Urinary bladder (tissue), 4 donors: ENCODE results near the gene NDFIP1. TPM values are rescaled to one million over a fixed set of nuclear protein-coding genes. Genes with fewer than 3 reads are reported as not detected.

Source experiments
- DNase-seq: peaks from one replicate; pipeline ENCODE4 v3.0.0-alpha.2; 2015; ENCODE audit errors: extremely low spot score
- H3K27ac ChIP-seq: one replicate; pipeline ENCODE4 v1.5.1; 2013; ENCODE audit warnings: low read depth, mild to moderate bottlenecking, moderate library complexity
- H3K36me3 ChIP-seq: one replicate; pipeline ENCODE4 v1.6.1; 2013; ENCODE audit warnings: mild to moderate bottlenecking, moderate library complexity; ENCODE audit not compliant: insufficient read depth
- H3K4me1 ChIP-seq: one replicate; pipeline ENCODE4 v1.6.1; 2013; ENCODE audit warnings: mild to moderate bottlenecking, moderate library complexity; ENCODE audit not compliant: insufficient read depth
- H3K4me3 ChIP-seq: one replicate; pipeline ENCODE4 v1.5.1; 2013; ENCODE audit warnings: low read depth, low read length
- WGBS: extraction: QIAGEN DNeasy Blood & Tissue Kit; methylation state at CpG from one replicate; pipeline ENCODE4 v1.1.7; 2013; 5-methylcytosine and 5-hydroxymethylcytosine counted together
- polyA plus RNA-seq: library from polyadenylated mRNA; stranded (reverse); fragments of 200-250 nt; gene quantifications from one replicate; pipeline ENCODE4 v1.2.3, GENCODE V29; 2013
- total RNA-seq: library from RNA; depleted of rRNA; stranded (reverse); fragments of >200 nt; gene quantifications from one replicate; pipeline ENCODE4 v1.2.3, GENCODE V29; 2014
- donor health status: healthy with polysubstance abuse.
- donor health status: healthy.

Gene NDFIP1
- total and polyA plus RNA-seq, 2 donors, result 86.2 to 88.2 TPM

- Histone ChIP-seq H3K4me3 (no peak overlapping the region), H3K4me1 (no peaks in the 10 kb centered on the region), H3K36me3 (no peaks in the 10 kb centered on the region), H3K27ac (no peak overlapping the region)
- DNase-seq, result no peak
- WGBS, result 75% methylated on average over 3 of the region's 3 CpGs
Measured at GRCh38 chr5:142168365-142168764, 59.8 kb downstream of the NDFIP1 start.

- Histone ChIP-seq H3K4me1 (no peaks in the 10 kb centered on the region), H3K27ac (no peak overlapping the region), H3K4me3 (no peak overlapping the region), H3K36me3 (no peaks in the 10 kb centered on the region)
- WGBS, result 86% methylated on average over 6 of the region's 6 CpGs
- no peak for DNase-seq
Measured at GRCh38 chr5:142170254-142170953, 61.8 kb downstream of the NDFIP1 start.

GRCh38 chr5:142171270-142171669, 62.7 kb downstream of the NDFIP1 start:
- H3K4me3 ChIP-seq, result no peak overlapping the region
- 88% methylated on average over 4 of the region's 4 CpGs for WGBS
- no peak for DNase-seq
- H3K4me1 ChIP-seq, result no peaks in the 10 kb centered on the region
- no peak overlapping the region for H3K27ac ChIP-seq
- no peaks in the 10 kb centered on the region for H3K36me3 ChIP-seq

GRCh38 chr5:142175039-142175438, 66.5 kb downstream of the NDFIP1 start:
- H3K4me3 ChIP-seq, result no peak overlapping the region
- H3K27ac ChIP-seq, result no peak overlapping the region
- no peaks in the 10 kb centered on the region for H3K4me1 ChIP-seq
- H3K36me3 ChIP-seq, result no peaks in the 10 kb centered on the region
- 72% methylated on average over 3 of the region's 3 CpGs for WGBS
- no peak for DNase-seq

- Histone ChIP-seq H3K4me3 (no peak overlapping the region), H3K27ac (no peak overlapping the region), H3K4me1 (no peaks in the 10 kb centered on the region), H3K36me3 (no peaks in the 10 kb centered on the region)
- no peak for DNase-seq
- WGBS, result 76% methylated on average over 8 of the region's 8 CpGs
Measured at GRCh38 chr5:142175461-142176142, 67.0 kb downstream of the NDFIP1 start.

- H3K4me3 ChIP-seq, result no peak overlapping the region
- 32% methylated on average over 2 of the region's 2 CpGs for WGBS
- no peak overlapping the region for H3K27ac ChIP-seq
- no peaks in the 10 kb centered on the region for H3K36me3 ChIP-seq
- H3K4me1 ChIP-seq, result no peaks in the 10 kb centered on the region
- DNase-seq, result no peak
Measured at GRCh38 chr5:142176255-142176654, 67.7 kb downstream of the NDFIP1 start.

GRCh38 chr5:142178651-142179050, 70.1 kb downstream of the NDFIP1 start:
- H3K4me1 ChIP-seq, result no peaks in the 10 kb centered on the region
- no peaks in the 10 kb centered on the region for H3K36me3 ChIP-seq
- WGBS, result 97% methylated on average over 7 of the region's 7 CpGs
- no peak overlapping the region for H3K27ac ChIP-seq
- DNase-seq, result no peak
- H3K4me3 ChIP-seq, result no peak overlapping the region

- DNase-seq, result no peak
- 93% methylated on average over 6 of the region's 6 CpGs for WGBS
- Histone ChIP-seq H3K4me1 (no peaks in the 10 kb centered on the region), H3K36me3 (no peaks in the 10 kb centered on the region), H3K27ac (no peak overlapping the region), H3K4me3 (no peak overlapping the region)
Measured at GRCh38 chr5:142179776-142180387, 71.3 kb downstream of the NDFIP1 start.

GRCh38 chr5:142181096-142181495, 72.5 kb downstream of the NDFIP1 start:
- no peak overlapping the region for H3K4me3 ChIP-seq
- no peak for DNase-seq
- 89% methylated on average over 6 of the region's 6 CpGs for WGBS
- no peak overlapping the region for H3K27ac ChIP-seq
- H3K36me3 ChIP-seq, result no peaks in the 10 kb centered on the region
- no peaks in the 10 kb centered on the region for H3K4me1 ChIP-seq

GRCh38 chr5:142181547-142182163, 73.1 kb downstream of the NDFIP1 start:
- H3K4me1 ChIP-seq, result no peaks in the 10 kb centered on the region
- H3K4me3 ChIP-seq, result no peak overlapping the region
- H3K27ac ChIP-seq, result no peak overlapping the region
- no peaks in the 10 kb centered on the region for H3K36me3 ChIP-seq
- WGBS, result 84% methylated on average over 7 of the region's 7 CpGs
- no peak for DNase-seq

GRCh38 chr5:142182840-142183239, 74.3 kb downstream of the NDFIP1 start:
- DNase-seq, result no peak
- 84% methylated on average over 5 of the region's 5 CpGs for WGBS
- H3K27ac ChIP-seq, result no peak overlapping the region
- H3K4me1 ChIP-seq, result no peaks in the 10 kb centered on the region
- no peak overlapping the region for H3K4me3 ChIP-seq
- H3K36me3 ChIP-seq, result no peaks in the 10 kb centered on the region

- H3K36me3 ChIP-seq, result no peaks in the 10 kb centered on the region
Measured at GRCh38 chr5:142183561-142183960, 75.0 kb downstream of the NDFIP1 start.

GRCh38 chr5:142184988-142185387, 76.4 kb downstream of the NDFIP1 start:
- Histone ChIP-seq H3K27ac (no peak overlapping the region), H3K36me3 (no peaks in the 10 kb centered on the region), H3K4me1 (no peaks in the 10 kb centered on the region), H3K4me3 (no peak overlapping the region)
- no peak for DNase-seq
- 59% methylated on average over 9 of the region's 9 CpGs for WGBS

More at GRCh38 chr5:142183561-142183960, 75.0 kb downstream of the NDFIP1 start:
- no peak for DNase-seq
- Histone ChIP-seq H3K4me1 (no peaks in the 10 kb centered on the region), H3K27ac (no peak overlapping the region), H3K4me3 (no peak overlapping the region)
- WGBS, result 94% methylated on average over 8 of the region's 8 CpGs

- Histone ChIP-seq H3K36me3 (no peaks in the 10 kb centered on the region), H3K4me3 (no peak overlapping the region), H3K4me1 (no peaks in the 10 kb centered on the region), H3K27ac (no peak overlapping the region)
- no peak for DNase-seq
Measured at GRCh38 chr5:142186514-142186856, 77.9 kb downstream of the NDFIP1 start.
